ENCODE data around the gene MAPK8IP3. TPM values are rescaled to one million over a fixed set of nuclear protein-coding genes. Genes with fewer than 3 reads are reported as not detected.
"Not testable (repeated sequence)": the region's sequence is repeated elsewhere in the genome, so short reads cannot be mapped to it uniquely, and the experiment has no call there.

MAPK8IP3 gene
- total and polyA plus RNA-seq, 9 of the 15 experiments (the other 6 are each of a cell fraction or from before 2014, with no cell fraction given): 0.17 to 58.7 (median 16.7) TPM

DNA sequence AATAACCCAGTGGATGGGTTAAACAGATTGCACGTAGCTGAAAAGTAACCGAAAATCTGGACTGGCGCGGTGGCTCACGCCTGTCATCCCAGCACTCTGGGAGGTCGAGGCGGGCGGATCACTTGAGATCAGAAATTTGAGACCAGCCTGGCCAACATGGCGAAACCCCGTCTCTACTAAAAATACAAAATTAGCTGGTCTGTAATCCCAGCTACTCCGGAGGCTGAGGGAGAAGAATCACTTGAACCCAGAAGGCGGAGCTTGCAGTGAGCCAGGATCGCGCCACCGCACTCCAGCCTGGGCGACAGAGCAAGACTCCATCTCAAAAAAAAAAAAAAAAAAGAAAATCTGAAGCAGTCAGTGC is 689 bp upstream of the MAPK8IP3 start:
- TF ChIP-seq AFF1 (IDR thresholded peaks at IDR 0.05; ENCODE audit: low read depth in 1 of 2, partially characterized antibody in 2 of 2) (peak in 1 of 2 experiments; percentile 15), SMARCC2 (IDR thresholded peaks at IDR 0.05; ENCODE audit: low read depth) (0 out of 2 replicates have a peak, but pooled peaks have one; percentile 14), DPF2 (IDR thresholded peaks at IDR 0.05) (0 out of 2 replicates have a peak, but pooled peaks have one; percentile 22)
- H3K36me3 ChIP-seq (ENCODE audit: control insufficient read depth, insufficient read depth, low read length): peaks cover 30% of the 10 kb centered on the region
- H3K9me1 ChIP-seq (ENCODE audit: control insufficient read depth, insufficient read depth, low read length); H3K9me3 ChIP-seq (replicated peaks; ENCODE audit: control insufficient read depth, insufficient read depth, low read depth, low read length); in situ Hi-C loops (cut with MboI); intact Hi-C loops (cut with micrococcal nuclease); H3K27me3 ChIP-seq (ENCODE audit: control insufficient read depth in 2 of 2, insufficient read depth in 2 of 2, low read length in 2 of 2); FAIRE-seq; BruUV-seq (replicated peaks): not testable (repeated sequence)
- CTCF ChIA-PET (ENCODE audit: low intra/inter-chr PET ratio): interaction anchor here (0.6 kb wide), 1 partner anchor 291 kb away, joined by 3 read pairs; no protein-coding TSS in a partner anchor
- H3K4me2 ChIP-seq (ENCODE audit: insufficient read depth, low read length): peak overlapping the region; percentile 96
- peak overlapping the region; percentile 98 for H2AFZ ChIP-seq (ENCODE audit: low read depth, low read length)
- DNase-seq (ENCODE audit: extremely low read depth in 1 of 4, low spot score in 3 of 4) (peak in 1 of 4 experiments; percentile 25), ATAC-seq (peak; percentile 19)
- H4K20me1 ChIP-seq (replicated peaks; ENCODE audit: control insufficient read depth, insufficient read depth, low read length): peaks cover 25% of the 10 kb centered on the region
- H3K79me2 ChIP-seq (ENCODE audit: control insufficient read depth, insufficient read depth, low read length): peaks cover 41% of the 10 kb centered on the region
- H3K4me1 ChIP-seq (replicated peaks in 1 of 2; ENCODE audit: control insufficient read depth in 2 of 2, insufficient read depth in 2 of 2, low read length in 2 of 2): peaks cover 28 to 44% of the 10 kb centered on the region in 2 experiments
- H3K9ac ChIP-seq (ENCODE audit: insufficient read depth in 1 of 2, low read depth in 2 of 2, low read length in 2 of 2): peak overlapping the region; percentile 81 to 98
- peak overlapping the region; percentile 74 for H3K4me3 ChIP-seq
- H3K27ac ChIP-seq (ENCODE audit: extremely low read depth, low read depth, low read length): peak overlapping the region; percentile 84
- POLR2A ChIA-PET: interaction anchor here (0.6 to 4.1 kb wide), 12 partner anchors 11 to 290 kb away, joined by 3 to 21 read pairs (median 4); partner anchors contain the start of genes JPT2 and UQCC4
- WGBS (ENCODE audit: insufficient coverage, low coverage, missing lambda C conversion rate): 2% methylated on average over 12 of the region's 16 CpGs
